HepG2 (cell line): Measurements from ENCODE around the gene FOCAD. TPM values are rescaled to one million over a fixed set of nuclear protein-coding genes. Genes with fewer than 3 reads are reported as not detected.

ENCODE experiments used
- CHD2 ChIP-seq: IDR thresholded peaks from 2 replicates; pipeline ENCODE4 v1.6.1; 2011; ENCODE audit warnings: low read depth, low read length, improper control_type of control experiment
- DMTF1 ChIP-seq: sonication (generic); formaldehyde crosslinking; IDR thresholded peaks from 2 replicates; pipeline ENCODE4 v1.4.0; 2020; ENCODE audit warnings: mild to moderate bottlenecking, missing genetic modification reagents
- GATAD2A ChIP-seq: IDR thresholded peaks from 2 replicates; pipeline ENCODE4 v1.6.1; 2016
- HNF1B ChIP-seq: sonication (generic); formaldehyde crosslinking; IDR thresholded peaks from 2 replicates; pipeline ENCODE4 v1.5.1; 2020; ENCODE audit warnings: mild to moderate bottlenecking, moderate library complexity, missing genetic modification reagents
- KLF15 ChIP-seq: sonication (generic); formaldehyde crosslinking; IDR thresholded peaks from 2 replicates; pipeline ENCODE4 v1.8.1; 2023; ENCODE audit warnings: borderline replicate concordance, mild to moderate bottlenecking, inconsistent platforms, missing genetic modification reagents, mixed read lengths
- MAF1 ChIP-seq: sonication (generic); formaldehyde crosslinking; IDR thresholded peaks from 2 replicates; pipeline ENCODE4 v1.5.0; 2020; ENCODE audit warnings: missing genetic modification reagents, borderline replicate concordance
- MLXIP ChIP-seq: sonication (generic); formaldehyde crosslinking; IDR thresholded peaks from 2 replicates; pipeline ENCODE4 v1.9.0; 2021; ENCODE audit warnings: missing genetic modification reagents, borderline replicate concordance
- NFATC3 ChIP-seq: sonication (generic); formaldehyde crosslinking; IDR thresholded peaks from 2 replicates; pipeline ENCODE4 v1.5.1; 2020; ENCODE audit warnings: mild to moderate bottlenecking, missing genetic modification reagents
- SKIL ChIP-seq: sonication (generic); formaldehyde crosslinking; IDR thresholded peaks from 2 replicates; pipeline ENCODE4 v1.8.0; 2022; ENCODE audit warnings: missing genetic modification reagents, mild to moderate bottlenecking, moderate library complexity, borderline replicate concordance
- TAF15 ChIP-seq: fragments of 200-400 bp; formaldehyde crosslinking; IDR thresholded peaks from one replicate; pipeline ENCODE4 v1.6.1; 2018; ENCODE audit warnings: mild to moderate bottlenecking, low read depth, low read length; ENCODE audit not compliant: poor library complexity, severe bottlenecking
- ZBTB4 ChIP-seq: sonication (generic); formaldehyde crosslinking; IDR thresholded peaks from 2 replicates; pipeline ENCODE4 v1.4.0; 2020; ENCODE audit warnings: missing genetic modification reagents, mild to moderate bottlenecking, borderline replicate concordance
- ZFP82 ChIP-seq: sonication (generic); formaldehyde crosslinking; IDR thresholded peaks from 2 replicates; pipeline ENCODE4 v1.5.1; 2020; ENCODE audit warnings: mild to moderate bottlenecking, missing genetic modification reagents, borderline replicate concordance
- ZNF10 ChIP-seq: sonication (generic); formaldehyde crosslinking; IDR thresholded peaks from 2 replicates; pipeline ENCODE4 v1.4.0; 2020; ENCODE audit warnings: mild to moderate bottlenecking, low read depth, missing genetic modification reagents, borderline replicate concordance
- ZNF557 ChIP-seq: sonication (generic); formaldehyde crosslinking; IDR thresholded peaks from 2 replicates; pipeline ENCODE4 v1.4.0; 2020; ENCODE audit warnings: missing genetic modification reagents
- ZNF644 ChIP-seq: IDR thresholded peaks from 2 replicates; pipeline ENCODE4 v1.6.1; 2016; ENCODE audit warnings: low read depth
- polyA plus RNA-seq, 8 experiments: library from polyadenylated mRNA; depleted of rRNA in 3 of 8; stranded (reverse) in 7 of 8; unstranded in 1 of 8; fragments of >200 nt; fragmentation: Illumina TruSeq in 4 of 8; extraction: Trizol in 4 of 8; gene quantifications; 2 replicates each; pipeline versions ENCODE4 v1.2.1 to v1.2.3, GENCODE V29; 2011 to 2016; ENCODE audit warnings: low read depth in 4 of 8, missing spikeins in 1 of 8, mixed read lengths in 1 of 8; ENCODE audit not compliant: insufficient read depth in 1 of 8
- total RNA-seq, 5 experiments: library from RNA; depleted of rRNA; stranded (reverse); fragments of >200 nt; fragmentation: Illumina TruSeq; extraction: Trizol; gene quantifications; 2 replicates each; pipeline ENCODE4 v1.2.3, GENCODE V29; 2016; ENCODE audit warnings: low read depth in 1 of 5

FOCAD gene
- total and polyA plus RNA-seq, 2 of the 13 experiments (the other 11 are each of a cell fraction or from before 2014, with no cell fraction given) = 18.0 to 31.1 TPM

GRCh38 chr9:20835377-20836286 lies 151.6 kb downstream of the FOCAD start (continued):
- TF ChIP-seq ZFP82 (0 out of 2 replicates have a peak, but pooled peaks have one; percentile 28), ZNF10 (CRISPR knock-in tag) (no peak), HNF1B (no peak), SKIL (CRISPR knock-in tag) (peak; percentile 72), DMTF1 (CRISPR knock-in tag) (no peak), ZNF557 (CRISPR knock-in tag) (no peak), MLXIP (CRISPR knock-in tag) (no peak), GATAD2A (CRISPR knock-in tag) (peak; percentile 89), CHD2 (no peak), MAF1 (no peak), ZNF644 (CRISPR knock-in tag) (peak; percentile 80; the same call in 1 of the 2 replicates), NFATC3 (CRISPR knock-in tag) (no peak), ZBTB4 (no peak), TAF15 (no peak), KLF15 (no peak)
